Measurements from ENCODE around the gene PLXNA4. TPM values are rescaled to one million over a fixed set of nuclear protein-coding genes. Genes with fewer than 3 reads are reported as not detected.
A peak's percentile ranks its signal among the peaks of the same experiment; 100 is the strongest.

Gene PLXNA4
- total and polyA plus RNA-seq, 3 experiments from 2014 or later: 0.02 to 0.05 TPM; not detected in 1

DNA sequence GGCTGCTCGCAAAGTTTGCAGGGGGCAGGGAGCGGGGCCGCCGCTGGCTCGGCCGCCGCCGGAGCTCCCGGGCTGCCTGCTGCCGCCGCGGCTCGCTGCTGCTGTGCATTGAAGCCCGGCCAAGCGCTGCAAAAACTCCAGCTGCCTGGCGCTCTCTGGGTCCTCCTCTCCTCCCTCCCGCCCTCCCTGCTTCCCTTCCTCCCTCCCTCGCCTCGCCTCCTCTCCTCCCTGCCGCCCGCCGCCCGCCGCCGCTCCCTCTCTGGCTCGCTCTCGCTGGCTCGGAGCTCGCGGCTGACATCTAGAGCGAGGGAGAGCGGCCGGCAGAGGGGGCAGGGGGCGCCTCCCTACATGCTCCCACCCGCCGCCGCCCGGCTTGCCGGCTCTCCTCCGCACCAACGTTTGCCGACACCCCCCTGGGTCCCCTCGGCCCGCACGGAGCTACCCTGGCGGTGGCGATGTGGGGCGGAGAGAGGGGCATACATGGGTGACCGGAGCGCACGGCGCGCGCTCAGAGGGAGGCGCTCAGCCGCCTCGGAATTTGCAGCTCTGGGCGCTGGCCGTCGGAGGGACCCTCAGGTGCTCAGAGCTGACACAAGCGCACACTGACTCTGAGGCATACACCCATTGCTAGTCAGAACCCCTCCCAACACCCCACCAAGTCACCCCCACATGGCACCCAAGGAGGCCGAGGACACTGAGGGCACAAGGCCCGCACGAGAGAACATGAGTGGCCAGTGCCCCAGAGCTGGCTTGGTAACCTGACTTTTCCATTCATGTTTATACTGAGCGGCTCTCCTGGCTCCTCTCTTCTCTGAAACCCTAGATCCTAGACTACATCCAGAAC, 1.2 kb upstream of the PLXNA4 start:
- Histone ChIP-seq H3K36me3 (ENCODE audit: insufficient read depth, low read length) (no peaks in the 10 kb centered on the region), H3K4me1 (ENCODE audit: insufficient read depth, low read length) (peaks cover 10% of the 10 kb centered on the region), H3K4me3 (ENCODE audit: low read length) (no peak overlapping the region), H3K27me3 (ENCODE audit: insufficient read depth, low read length, poor library complexity, severe bottlenecking) (peaks cover 39% of the 10 kb centered on the region), H3K27ac (ENCODE audit: low read depth, low read length) (no peak overlapping the region), H3K9me3 (ENCODE audit: low read length) (no peaks in the 10 kb centered on the region)
- Mint-ChIP-seq H3K4me3 (peak overlapping the region; percentile 29 to 83 (median 58)), H3K27me3 (peaks cover 47 to 69% of the 10 kb centered on the region in 2 donors), H3K9me3 (peaks cover 0 to 1% (median 0%) of the 10 kb centered on the region in 5 donors), H3K4me1 (peaks cover 12 to 33% (median 19%) of the 10 kb centered on the region in 3 donors), H3K36me3 (no peaks in the 10 kb centered on the region), H3K27ac (peak overlapping the region in 2 of 8 donors; percentile 29 to 68)
- POLR2A ChIA-PET: no interaction called here
- CTCF ChIA-PET: interaction anchor here (1.0 to 2.0 kb wide), 3 partner anchors 183 to 268 kb away, joined by 3 to 9 read pairs (median 4); no protein-coding TSS in a partner anchor
- no peak for DNase-seq

- Histone ChIP-seq H3K9me3 (ENCODE audit: low read length) (no peaks in the 10 kb centered on the region), H3K36me3 (ENCODE audit: insufficient read depth, low read length) (no peaks in the 10 kb centered on the region), H3K4me1 (ENCODE audit: insufficient read depth, low read length) (peaks cover 10% of the 10 kb centered on the region), H3K27me3 (ENCODE audit: insufficient read depth, low read length, poor library complexity, severe bottlenecking) (peaks cover 39% of the 10 kb centered on the region), H3K4me3 (ENCODE audit: low read length) (no peak overlapping the region), H3K27ac (ENCODE audit: low read depth, low read length) (no peak overlapping the region)
- ChIA-PET CTCF (interaction anchor here (2.0 kb wide), 1 partner anchor 182 kb away, joined by 9 read pairs; no protein-coding TSS in a partner anchor), POLR2A (no interaction called here)
- Mint-ChIP-seq H3K36me3 (no peaks in the 10 kb centered on the region), H3K27me3 (peaks cover 47 to 71% of the 10 kb centered on the region in 2 donors), H3K4me1 (peaks cover 12 to 33% (median 19%) of the 10 kb centered on the region in 3 donors), H3K9me3 (peaks cover 0 to 1% (median 0%) of the 10 kb centered on the region in 5 donors), H3K4me3 (peak overlapping the region in 2 of 7 donors; percentile 66 to 72), H3K27ac (no peak overlapping the region)
- no peak for DNase-seq
Measured at GRCh38 chr7:132576721-132577085, 433 bp upstream of the PLXNA4 start.

DNA sequence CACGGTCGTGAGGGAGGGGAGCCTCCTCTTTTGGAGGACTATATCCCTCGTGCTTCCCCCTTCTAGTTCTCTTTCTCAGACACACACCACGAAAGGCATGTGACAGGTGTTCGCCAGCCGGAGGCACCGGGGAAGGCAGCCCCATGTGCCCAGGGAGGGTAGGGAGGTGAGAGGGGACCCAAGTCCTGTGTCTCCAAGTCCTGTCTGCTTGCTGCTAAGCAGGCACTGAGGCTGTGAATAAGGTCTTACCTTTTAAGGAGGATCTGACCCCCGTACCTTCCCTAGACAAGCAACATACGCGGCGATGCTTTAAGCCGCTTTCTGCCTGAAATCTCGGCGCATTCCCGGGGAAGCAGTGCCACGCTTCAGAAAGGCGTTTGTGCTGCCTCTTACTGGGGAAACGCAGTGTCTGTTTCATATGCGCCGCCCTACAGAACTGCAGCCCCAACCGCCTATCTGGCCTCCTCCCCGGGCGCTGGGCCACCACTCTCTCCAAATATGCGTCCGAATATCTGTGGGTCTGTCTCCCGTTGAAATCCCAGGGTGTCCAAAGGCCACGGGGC, 770 bp downstream of the PLXNA4 start:
- Histone ChIP-seq H3K27ac (ENCODE audit: low read depth, low read length) (no peak overlapping the region), H3K4me3 (ENCODE audit: low read length) (no peak overlapping the region), H3K4me1 (ENCODE audit: insufficient read depth, low read length) (peaks cover 10% of the 10 kb centered on the region), H3K9me3 (ENCODE audit: low read length) (no peaks in the 10 kb centered on the region), H3K27me3 (ENCODE audit: insufficient read depth, low read length, poor library complexity, severe bottlenecking) (peaks cover 39% of the 10 kb centered on the region), H3K36me3 (ENCODE audit: insufficient read depth, low read length) (no peaks in the 10 kb centered on the region)
- ChIA-PET POLR2A (no interaction called here), CTCF (interaction anchor here (2.0 kb wide), 1 partner anchor 181 kb away, joined by 9 read pairs; no protein-coding TSS in a partner anchor)
- peaks cover 0 to 1% (median 0%) of the 10 kb centered on the region in 5 donors for H3K9me3 Mint-ChIP-seq
- H3K27me3 Mint-ChIP-seq: peaks cover 47 to 76% of the 10 kb centered on the region in 2 donors
- peaks cover 12 to 33% (median 19%) of the 10 kb centered on the region in 3 donors for H3K4me1 Mint-ChIP-seq
- DNase-seq: no peak
- peak overlapping the region; percentile 37 to 72 (median 62) for H3K4me3 Mint-ChIP-seq
- no peaks in the 10 kb centered on the region for H3K36me3 Mint-ChIP-seq
- H3K27ac Mint-ChIP-seq: peak overlapping the region in 1 of 8 donors; percentile 76

- ChIA-PET POLR2A (no interaction called here), CTCF (interaction anchor here (0.9 to 1.0 kb wide), 2 partner anchors 180 to 256 kb away, joined by 3 to 4 read pairs; no protein-coding TSS in a partner anchor)
- Mint-ChIP-seq H3K27me3 (peaks cover 46 to 72% of the 10 kb centered on the region in 2 donors), H3K4me3 (no peak overlapping the region), H3K27ac (peak overlapping the region in 1 of 8 donors; percentile 10), H3K4me1 (peaks cover 12 to 33% (median 19%) of the 10 kb centered on the region in 3 donors), H3K9me3 (peaks cover 0 to 1% (median 0%) of the 10 kb centered on the region in 5 donors), H3K36me3 (no peaks in the 10 kb centered on the region)
- no peaks in the 10 kb centered on the region for H3K36me3 ChIP-seq (ENCODE audit: insufficient read depth, low read length)
- H3K27me3 ChIP-seq (ENCODE audit: insufficient read depth, low read length, poor library complexity, severe bottlenecking): peaks cover 39% of the 10 kb centered on the region
- no peaks in the 10 kb centered on the region for H3K9me3 ChIP-seq (ENCODE audit: low read length)
- H3K4me1 ChIP-seq (ENCODE audit: insufficient read depth, low read length): peaks cover 10% of the 10 kb centered on the region
- H3K27ac ChIP-seq (ENCODE audit: low read depth, low read length): no peak overlapping the region
- DNase-seq: no peak
- no peak overlapping the region for H3K4me3 ChIP-seq (ENCODE audit: low read length)
Measured at GRCh38 chr7:132574223-132574622, 2.0 kb downstream of the PLXNA4 start.

- Histone ChIP-seq H3K27ac (ENCODE audit: low read depth, low read length) (no peak overlapping the region), H3K27me3 (ENCODE audit: insufficient read depth, low read length, poor library complexity, severe bottlenecking) (peaks cover 39% of the 10 kb centered on the region), H3K36me3 (ENCODE audit: insufficient read depth, low read length) (no peaks in the 10 kb centered on the region), H3K4me1 (ENCODE audit: insufficient read depth, low read length) (peaks cover 10% of the 10 kb centered on the region), H3K4me3 (ENCODE audit: low read length) (no peak overlapping the region), H3K9me3 (ENCODE audit: low read length) (no peaks in the 10 kb centered on the region)
- POLR2A ChIA-PET: no interaction called here
- Mint-ChIP-seq H3K27me3 (peaks cover 40 to 66% of the 10 kb centered on the region in 2 donors), H3K36me3 (no peaks in the 10 kb centered on the region), H3K9me3 (peaks cover 0 to 1% (median 0%) of the 10 kb centered on the region in 5 donors), H3K27ac (peak overlapping the region in 1 of 8 donors; percentile 9), H3K4me3 (no peak overlapping the region), H3K4me1 (peaks cover 12 to 33% (median 19%) of the 10 kb centered on the region in 3 donors)
- no peak for DNase-seq
- CTCF ChIA-PET: interaction anchor here (1.0 kb wide), 1 partner anchor 255 kb away, joined by 3 read pairs; no protein-coding TSS in a partner anchor
Measured at GRCh38 chr7:132573251-132573955, 2.9 kb downstream of the PLXNA4 start.

DNA sequence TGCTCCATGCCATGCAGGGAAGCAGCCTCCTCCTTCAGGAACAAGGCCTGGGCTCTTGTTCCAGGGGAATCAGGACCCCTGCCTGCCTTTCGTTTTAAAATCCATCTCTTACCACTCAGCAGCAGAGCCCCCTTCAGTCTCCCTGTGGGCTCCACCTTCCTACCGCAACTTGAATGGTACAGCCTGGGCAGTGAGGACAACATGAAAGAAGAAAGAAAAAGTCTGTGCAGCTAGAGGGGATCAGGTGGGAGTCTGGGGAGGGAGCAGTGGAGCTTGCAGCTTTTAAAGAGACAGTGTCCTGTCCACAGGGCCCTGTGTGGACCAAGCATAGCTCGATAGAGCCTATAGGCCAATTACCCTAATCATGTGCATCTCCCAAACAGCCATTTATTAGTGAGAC, 3.7 kb downstream of the PLXNA4 start:
- H3K4me1 Mint-ChIP-seq: peaks cover 12 to 24% (median 12%) of the 10 kb centered on the region in 3 donors
- no peaks in the 10 kb centered on the region for H3K36me3 Mint-ChIP-seq
- POLR2A ChIA-PET: no interaction called here
- peaks cover 10% of the 10 kb centered on the region for H3K4me1 ChIP-seq (ENCODE audit: insufficient read depth, low read length)
- H3K9me3 ChIP-seq (ENCODE audit: low read length): no peaks in the 10 kb centered on the region
- peaks cover 34 to 65% of the 10 kb centered on the region in 2 donors for H3K27me3 Mint-ChIP-seq
- peaks cover 33% of the 10 kb centered on the region for H3K27me3 ChIP-seq (ENCODE audit: insufficient read depth, low read length, poor library complexity, severe bottlenecking)
- no peak overlapping the region for H3K4me3 ChIP-seq (ENCODE audit: low read length)
- H3K27ac ChIP-seq (ENCODE audit: low read depth, low read length): no peak overlapping the region
- H3K4me3 Mint-ChIP-seq: no peak overlapping the region
- CTCF ChIA-PET: no interaction called here
- peaks cover 0 to 1% (median 0%) of the 10 kb centered on the region in 5 donors for H3K9me3 Mint-ChIP-seq
- H3K36me3 ChIP-seq (ENCODE audit: insufficient read depth, low read length): no peaks in the 10 kb centered on the region
- DNase-seq: no peak
- H3K27ac Mint-ChIP-seq: no peak overlapping the region

GRCh38 chr7:132571970-132572369, 4.3 kb downstream of the PLXNA4 start:
- Mint-ChIP-seq H3K4me1 (peaks cover 11 to 23% (median 12%) of the 10 kb centered on the region in 3 donors), H3K4me3 (no peak overlapping the region), H3K9me3 (peaks cover 0 to 1% (median 0%) of the 10 kb centered on the region in 5 donors), H3K36me3 (no peaks in the 10 kb centered on the region), H3K27me3 (peaks cover 35 to 69% of the 10 kb centered on the region in 2 donors), H3K27ac (no peak overlapping the region)
- H3K4me1 ChIP-seq (ENCODE audit: insufficient read depth, low read length): peaks cover 10% of the 10 kb centered on the region
- CTCF ChIA-PET: no interaction called here
- peaks cover 31% of the 10 kb centered on the region for H3K27me3 ChIP-seq (ENCODE audit: insufficient read depth, low read length, poor library complexity, severe bottlenecking)
- POLR2A ChIA-PET: no interaction called here
- H3K4me3 ChIP-seq (ENCODE audit: low read length): no peak overlapping the region
- H3K9me3 ChIP-seq (ENCODE audit: low read length): no peaks in the 10 kb centered on the region
- no peaks in the 10 kb centered on the region for H3K36me3 ChIP-seq (ENCODE audit: insufficient read depth, low read length)
- no peak for DNase-seq
- H3K27ac ChIP-seq (ENCODE audit: low read depth, low read length): no peak overlapping the region

All from CD8-positive, alpha-beta memory T cell (primary cell).